SJCRH30 (cell line): ENCODE measurements around the gene SLC16A7. TPM values are rescaled to one million over a fixed set of nuclear protein-coding genes. Genes with fewer than 3 reads are reported as not detected.
"Not testable (repeated sequence)": the region's sequence is repeated elsewhere in the genome, so short reads cannot be mapped to it uniquely, and the experiment has no call there.

ENCODE experiments used
- DNase-seq, 2 experiments: peaks; one replicate each; pipeline ENCODE4 v3.0.0-alpha.2; 2015 to 2020
- H3K27ac ChIP-seq: fragments of 250-450 bp; sonication (Bioruptor Pico); 2 replicates; pipeline ENCODE4 v1.5.1; 2020; ENCODE audit warnings: mild to moderate bottlenecking, moderate library complexity
- H3K27me3 ChIP-seq: fragments of 250-450 bp; sonication (Bioruptor Pico); 2 replicates; pipeline ENCODE4 v1.5.1; 2020; ENCODE audit warnings: mild to moderate bottlenecking, moderate library complexity
- H3K36me3 ChIP-seq: fragments of 250-450 bp; sonication (Bioruptor Pico); 2 replicates; pipeline ENCODE4 v1.5.1; 2020; ENCODE audit warnings: mild to moderate bottlenecking, moderate library complexity
- H3K4me1 ChIP-seq: fragments of 250-450 bp; sonication (Bioruptor Pico); 2 replicates; pipeline ENCODE4 v1.5.1; 2020; ENCODE audit warnings: mild to moderate bottlenecking, moderate library complexity
- H3K4me3 ChIP-seq: fragments of 250-450 bp; sonication (Bioruptor Pico); 2 replicates; pipeline ENCODE4 v1.5.1; 2020; ENCODE audit warnings: mild to moderate bottlenecking, moderate library complexity
- H3K9me3 ChIP-seq: fragments of 250-450 bp; sonication (Bioruptor Pico); replicated peaks from 2 replicates; pipeline ENCODE4 v1.5.1; 2020; ENCODE audit warnings: mild to moderate bottlenecking, moderate library complexity
- total RNA-seq: library from RNA; depleted of rRNA; stranded (reverse); fragments of >200 nt; shearing (Covaris generic); gene quantifications from 2 replicates; pipeline ENCODE4 v1.2.3, GENCODE V29; 2014

SLC16A7 gene
- total RNA-seq, 1 experiment from 2014 or later = 3.1 TPM

- H3K27me3 ChIP-seq = no peaks in the 10 kb centered on the region
- H3K9me3 ChIP-seq = no peaks in the 10 kb centered on the region
- H3K4me3 ChIP-seq = no peak overlapping the region
- H3K27ac ChIP-seq = no peak overlapping the region
- no peaks in the 10 kb centered on the region for H3K4me1 ChIP-seq
- DNase-seq = no peak
- H3K36me3 ChIP-seq = no peaks in the 10 kb centered on the region
Observed at GRCh38 chr12:59719701-59720100, 123.9 kb downstream of the SLC16A7 start.

- H3K36me3 ChIP-seq = no peaks in the 10 kb centered on the region
- no peak for DNase-seq
- no peak overlapping the region for H3K27ac ChIP-seq
- no peaks in the 10 kb centered on the region for H3K9me3 ChIP-seq
- no peaks in the 10 kb centered on the region for H3K4me1 ChIP-seq
- H3K4me3 ChIP-seq = no peak overlapping the region
- H3K27me3 ChIP-seq = no peaks in the 10 kb centered on the region
Observed at GRCh38 chr12:59723520-59723919, 127.7 kb downstream of the SLC16A7 start.

GRCh38 chr12:59724011-59724695 lies 128.3 kb downstream of the SLC16A7 start:
- Histone ChIP-seq H3K9me3 (no peaks in the 10 kb centered on the region), H3K27me3 (no peaks in the 10 kb centered on the region), H3K4me3 (no peak overlapping the region), H3K4me1 (no peaks in the 10 kb centered on the region), H3K27ac (no peak overlapping the region), H3K36me3 (no peaks in the 10 kb centered on the region)
- no peak for DNase-seq

GRCh38 chr12:59733200-59733599 lies 137.4 kb downstream of the SLC16A7 start:
- no peak for DNase-seq
- Histone ChIP-seq H3K4me1 (no peaks in the 10 kb centered on the region), H3K27ac (no peak overlapping the region), H3K27me3 (no peaks in the 10 kb centered on the region), H3K4me3 (no peak overlapping the region), H3K36me3 (no peaks in the 10 kb centered on the region), H3K9me3 (no peaks in the 10 kb centered on the region)

- DNase-seq = no peak
- Histone ChIP-seq H3K4me1 (no peaks in the 10 kb centered on the region), H3K36me3 (no peaks in the 10 kb centered on the region), H3K27ac (no peak overlapping the region), H3K27me3 (no peaks in the 10 kb centered on the region), H3K9me3 (no peaks in the 10 kb centered on the region), H3K4me3 (no peak overlapping the region)
Observed at GRCh38 chr12:59734371-59734770, 138.5 kb downstream of the SLC16A7 start.

GRCh38 chr12:59735231-59735630 lies 139.4 kb downstream of the SLC16A7 start:
- DNase-seq = no peak
- Histone ChIP-seq H3K4me1 (no peaks in the 10 kb centered on the region), H3K27me3 (no peaks in the 10 kb centered on the region), H3K4me3 (no peak overlapping the region), H3K36me3 (no peaks in the 10 kb centered on the region), H3K9me3 (no peaks in the 10 kb centered on the region), H3K27ac (no peak overlapping the region)

- Histone ChIP-seq H3K9me3 (no peaks in the 10 kb centered on the region), H3K27me3 (no peaks in the 10 kb centered on the region), H3K4me1 (no peaks in the 10 kb centered on the region), H3K4me3 (no peak overlapping the region), H3K27ac (no peak overlapping the region), H3K36me3 (no peaks in the 10 kb centered on the region)
- DNase-seq = peak in 1 of 2 experiments; percentile 1
Observed at GRCh38 chr12:59736359-59736758, 140.5 kb downstream of the SLC16A7 start.

GRCh38 chr12:59736786-59737185 lies 141.0 kb downstream of the SLC16A7 start:
- no peaks in the 10 kb centered on the region for H3K36me3 ChIP-seq
- no peak overlapping the region for H3K27ac ChIP-seq
- no peaks in the 10 kb centered on the region for H3K9me3 ChIP-seq
- H3K27me3 ChIP-seq = no peaks in the 10 kb centered on the region
- peak; percentile 5 to 26 for DNase-seq
- H3K4me3 ChIP-seq = no peak overlapping the region
- H3K4me1 ChIP-seq = no peaks in the 10 kb centered on the region

GRCh38 chr12:59737725-59738463 lies 142.1 kb downstream of the SLC16A7 start:
- DNase-seq = no peak
- Histone ChIP-seq H3K4me1 (no peaks in the 10 kb centered on the region), H3K4me3 (no peak overlapping the region), H3K27me3 (no peaks in the 10 kb centered on the region), H3K36me3 (no peaks in the 10 kb centered on the region), H3K9me3 (no peaks in the 10 kb centered on the region), H3K27ac (no peak overlapping the region)

GRCh38 chr12:59742841-59743240 lies 147.0 kb downstream of the SLC16A7 start:
- Histone ChIP-seq H3K9me3 (no peaks in the 10 kb centered on the region), H3K36me3 (no peaks in the 10 kb centered on the region), H3K4me3 (no peak overlapping the region), H3K27me3 (no peaks in the 10 kb centered on the region), H3K4me1 (no peaks in the 10 kb centered on the region), H3K27ac (no peak overlapping the region)
- DNase-seq = no peak

- H3K36me3 ChIP-seq = no peaks in the 10 kb centered on the region
- H3K27me3 ChIP-seq = no peaks in the 10 kb centered on the region
- H3K27ac ChIP-seq = no peak overlapping the region
- no peaks in the 10 kb centered on the region for H3K9me3 ChIP-seq
- no peaks in the 10 kb centered on the region for H3K4me1 ChIP-seq
- H3K4me3 ChIP-seq = no peak overlapping the region
- DNase-seq = no peak
Observed at GRCh38 chr12:59744564-59744963, 148.7 kb downstream of the SLC16A7 start.

- DNase-seq, H3K9me3 ChIP-seq, H3K4me3 ChIP-seq, H3K27me3 ChIP-seq, H3K36me3 ChIP-seq, H3K4me1 ChIP-seq, H3K27ac ChIP-seq: not testable (repeated sequence)
Observed at GRCh38 chr12:59751091-59751490, 155.3 kb downstream of the SLC16A7 start.

- no peaks in the 10 kb centered on the region for H3K9me3 ChIP-seq
- no peak overlapping the region for H3K27ac ChIP-seq
- no peaks in the 10 kb centered on the region for H3K27me3 ChIP-seq
- no peak for DNase-seq
- no peaks in the 10 kb centered on the region for H3K4me1 ChIP-seq
- H3K4me3 ChIP-seq = no peak overlapping the region
- no peaks in the 10 kb centered on the region for H3K36me3 ChIP-seq
Observed at GRCh38 chr12:59761542-59761941, 165.7 kb downstream of the SLC16A7 start.

- no peaks in the 10 kb centered on the region for H3K27me3 ChIP-seq
- no peak for DNase-seq
- no peaks in the 10 kb centered on the region for H3K4me1 ChIP-seq
- no peak overlapping the region for H3K27ac ChIP-seq
- H3K4me3 ChIP-seq = no peak overlapping the region
- H3K9me3 ChIP-seq = no peaks in the 10 kb centered on the region; the same call in 1 of the 2 replicates
- no peaks in the 10 kb centered on the region for H3K36me3 ChIP-seq
Observed at GRCh38 chr12:59763835-59764234, 168.0 kb downstream of the SLC16A7 start.

GRCh38 chr12:59768031-59768430 lies 172.2 kb downstream of the SLC16A7 start:
- Histone ChIP-seq H3K36me3 (no peaks in the 10 kb centered on the region), H3K4me1 (no peaks in the 10 kb centered on the region), H3K27ac (no peak overlapping the region), H3K27me3 (no peaks in the 10 kb centered on the region), H3K4me3 (no peak overlapping the region), H3K9me3 (no peaks in the 10 kb centered on the region; the same call in 1 of the 2 replicates)
- DNase-seq = no peak
